ENCODE measurements around the gene POLDIP2. TPM values are rescaled to one million over a fixed set of nuclear protein-coding genes. Genes with fewer than 3 reads are reported as not detected.
A peak's percentile ranks its signal among the peaks of the same experiment; 100 is the strongest.
"Not testable (repeated sequence)": the region's sequence is repeated elsewhere in the genome, so short reads cannot be mapped to it uniquely, and the experiment has no call there.

The POLDIP2 gene
- total RNA-seq, 1 donor from 2014 or later: 93.2 TPM

DNA sequence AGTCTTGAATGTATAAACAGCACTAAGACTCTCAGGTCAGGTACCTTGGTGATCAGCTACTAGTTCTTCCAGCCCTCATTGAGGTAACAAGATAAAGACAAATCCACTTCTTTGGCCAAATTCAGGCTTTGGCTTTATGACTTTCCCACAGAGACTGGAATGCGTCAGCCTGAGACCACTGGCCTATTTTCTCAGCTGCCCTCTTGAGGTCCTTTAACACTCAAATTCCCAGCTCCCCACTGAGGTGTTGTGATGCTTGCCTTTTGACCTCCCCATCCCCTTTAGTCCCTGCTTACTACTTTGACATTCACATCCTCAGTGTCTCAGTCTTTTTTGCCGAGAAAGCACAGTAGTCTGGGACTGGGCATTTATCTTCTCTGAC is 11.1 kb downstream of the POLDIP2 start:
- H3K27me3 Mint-ChIP-seq (ENCODE audit: low read depth): no peaks in the 10 kb centered on the region
- intact Hi-C loops (cut with micrococcal nuclease): no loop called here
- peaks cover 77% of the 10 kb centered on the region for H3K36me3 Mint-ChIP-seq (ENCODE audit: low read depth)
- H3K4me3 Mint-ChIP-seq (ENCODE audit: low read depth): no peak overlapping the region
- no peak overlapping the region for H3K27ac Mint-ChIP-seq
- H3K9me3 Mint-ChIP-seq: no peaks in the 10 kb centered on the region
- DNase-seq (ENCODE audit: low spot score): no peak
- H3K4me1 Mint-ChIP-seq (ENCODE audit: low read depth): no peaks in the 10 kb centered on the region

- no peak overlapping the region for H3K27ac Mint-ChIP-seq
- no peak for DNase-seq (ENCODE audit: low spot score)
- H3K4me1 Mint-ChIP-seq (ENCODE audit: low read depth): no peaks in the 10 kb centered on the region
- H3K4me3 Mint-ChIP-seq (ENCODE audit: low read depth): no peak overlapping the region
- H3K36me3 Mint-ChIP-seq (ENCODE audit: low read depth): peaks cover 77% of the 10 kb centered on the region
- intact Hi-C loops (cut with micrococcal nuclease): no loop called here
- H3K27me3 Mint-ChIP-seq (ENCODE audit: low read depth): no peaks in the 10 kb centered on the region
- no peaks in the 10 kb centered on the region for H3K9me3 Mint-ChIP-seq
Measured at GRCh38 chr17:28345419-28346198, 11.7 kb downstream of the POLDIP2 start.

GRCh38 chr17:28344435-28344901 is 12.9 kb downstream of the POLDIP2 start:
- no peak for DNase-seq (ENCODE audit: low spot score)
- intact Hi-C loops (cut with micrococcal nuclease): no loop called here
- Mint-ChIP-seq H3K9me3 (no peaks in the 10 kb centered on the region), H3K4me1 (ENCODE audit: low read depth) (no peaks in the 10 kb centered on the region), H3K36me3 (ENCODE audit: low read depth) (peaks cover 75% of the 10 kb centered on the region), H3K27ac (no peak overlapping the region), H3K27me3 (ENCODE audit: low read depth) (no peaks in the 10 kb centered on the region), H3K4me3 (ENCODE audit: low read depth) (no peak overlapping the region)

GRCh38 chr17:28344011-28344410 is 13.3 kb downstream of the POLDIP2 start:
- no peak overlapping the region for H3K4me3 Mint-ChIP-seq (ENCODE audit: low read depth)
- H3K36me3 Mint-ChIP-seq (ENCODE audit: low read depth): peaks cover 74% of the 10 kb centered on the region
- no peaks in the 10 kb centered on the region for H3K27me3 Mint-ChIP-seq (ENCODE audit: low read depth)
- intact Hi-C loops (cut with micrococcal nuclease): no loop called here
- no peaks in the 10 kb centered on the region for H3K9me3 Mint-ChIP-seq
- no peak overlapping the region for H3K27ac Mint-ChIP-seq
- no peaks in the 10 kb centered on the region for H3K4me1 Mint-ChIP-seq (ENCODE audit: low read depth)
- DNase-seq (ENCODE audit: low spot score): no peak

- peaks cover under 1% of the 10 kb centered on the region for H3K4me1 Mint-ChIP-seq (ENCODE audit: low read depth)
- no peaks in the 10 kb centered on the region for H3K9me3 Mint-ChIP-seq
- no peak overlapping the region for H3K4me3 Mint-ChIP-seq (ENCODE audit: low read depth)
- no peak for DNase-seq (ENCODE audit: low spot score)
- no peak overlapping the region for H3K27ac Mint-ChIP-seq
- H3K27me3 Mint-ChIP-seq (ENCODE audit: low read depth): no peaks in the 10 kb centered on the region
- H3K36me3 Mint-ChIP-seq (ENCODE audit: low read depth): peaks cover 69% of the 10 kb centered on the region
- intact Hi-C loops (cut with micrococcal nuclease): no loop called here
Measured at GRCh38 chr17:28343491-28343932, 13.8 kb downstream of the POLDIP2 start.

- H3K4me1 Mint-ChIP-seq (ENCODE audit: low read depth): peaks cover 6% of the 10 kb centered on the region
- no peak for DNase-seq (ENCODE audit: low spot score)
- no peaks in the 10 kb centered on the region for H3K27me3 Mint-ChIP-seq (ENCODE audit: low read depth)
- peaks cover 60% of the 10 kb centered on the region for H3K36me3 Mint-ChIP-seq (ENCODE audit: low read depth)
- H3K4me3 Mint-ChIP-seq (ENCODE audit: low read depth): no peak overlapping the region
- intact Hi-C loops (cut with micrococcal nuclease): no loop called here
- no peaks in the 10 kb centered on the region for H3K9me3 Mint-ChIP-seq
- no peak overlapping the region for H3K27ac Mint-ChIP-seq
Measured at GRCh38 chr17:28342313-28342712, 15.0 kb downstream of the POLDIP2 start.

- Mint-ChIP-seq H3K4me1 (ENCODE audit: low read depth) (peaks cover 14% of the 10 kb centered on the region), H3K36me3 (ENCODE audit: low read depth) (peaks cover 52% of the 10 kb centered on the region), H3K27ac (no peak overlapping the region), H3K27me3 (ENCODE audit: low read depth) (no peaks in the 10 kb centered on the region), H3K9me3 (no peaks in the 10 kb centered on the region), H3K4me3 (ENCODE audit: low read depth) (no peak overlapping the region)
- no peak for DNase-seq (ENCODE audit: low spot score)
- intact Hi-C loops (cut with micrococcal nuclease): no loop called here
Measured at GRCh38 chr17:28341516-28341915, 15.8 kb downstream of the POLDIP2 start.

DNA sequence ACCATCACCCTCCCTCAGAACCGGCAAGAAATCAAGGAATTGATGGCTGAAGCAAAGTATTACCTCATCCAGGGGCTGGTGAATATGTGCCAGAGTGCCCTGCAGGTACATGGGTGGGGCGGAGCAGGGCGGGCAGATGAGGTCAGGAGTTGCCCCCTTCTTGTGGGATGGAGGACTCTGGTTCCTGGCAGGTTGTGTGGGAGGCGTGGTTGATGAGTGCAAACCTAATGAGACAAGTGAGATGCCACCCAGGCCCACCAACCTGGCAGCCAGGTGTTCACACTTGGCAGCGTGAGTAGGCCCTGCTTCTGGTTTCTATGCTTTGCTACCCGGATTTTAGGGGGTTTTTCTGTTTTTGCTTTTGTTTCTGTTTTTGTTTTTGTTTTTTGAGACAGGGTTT is 17.0 kb downstream of the POLDIP2 start:
- DNase-seq (ENCODE audit: low spot score): no peak
- intact Hi-C loops (cut with micrococcal nuclease): no loop called here
- Mint-ChIP-seq H3K4me3 (ENCODE audit: low read depth) (no peak overlapping the region), H3K27me3 (ENCODE audit: low read depth) (no peaks in the 10 kb centered on the region), H3K27ac (no peak overlapping the region), H3K4me1 (ENCODE audit: low read depth) (peaks cover 15% of the 10 kb centered on the region), H3K36me3 (ENCODE audit: low read depth) (peaks cover 41% of the 10 kb centered on the region), H3K9me3 (no peaks in the 10 kb centered on the region)

GRCh38 chr17:28339431-28339830 is 17.9 kb downstream of the POLDIP2 start:
- Mint-ChIP-seq H3K9me3 (no peaks in the 10 kb centered on the region), H3K27me3 (ENCODE audit: low read depth) (no peaks in the 10 kb centered on the region), H3K4me1 (ENCODE audit: low read depth) (peaks cover 21% of the 10 kb centered on the region), H3K36me3 (ENCODE audit: low read depth) (peaks cover 36% of the 10 kb centered on the region), H3K4me3 (ENCODE audit: low read depth) (no peak overlapping the region), H3K27ac (no peak overlapping the region)
- intact Hi-C loops (cut with micrococcal nuclease): loop anchor here (10.0 kb wide), 1 partner anchor 295 kb away; the partner anchor contains the start of gene NLK
- no peak for DNase-seq (ENCODE audit: low spot score)

DNA sequence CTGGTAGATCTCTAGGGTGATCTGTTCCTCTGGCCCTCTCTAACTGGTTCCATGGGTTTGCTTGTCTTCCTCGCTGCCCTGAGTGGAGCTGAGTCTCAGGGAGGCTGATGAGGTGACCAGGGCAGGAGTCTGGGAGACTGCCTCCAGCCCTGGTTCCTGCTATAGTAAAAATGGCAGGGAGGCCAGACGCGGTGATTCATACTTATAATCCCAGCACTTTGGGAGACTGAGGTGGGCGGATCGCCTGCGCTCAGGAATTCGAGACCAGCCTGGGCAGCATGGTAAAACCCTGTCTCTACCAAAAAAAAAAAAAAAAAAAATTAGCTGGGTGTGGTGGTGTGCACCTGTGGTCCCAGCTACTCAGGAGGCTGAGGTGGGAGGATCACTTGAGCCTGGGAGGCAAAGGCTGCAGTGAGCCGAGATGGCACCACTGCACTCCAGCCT is 18.5 kb downstream of the POLDIP2 start:
- intact Hi-C loops (cut with micrococcal nuclease): loop anchor here (10.0 kb wide), 1 partner anchor 294 kb away; the partner anchor contains the start of gene NLK
- not testable (repeated sequence) for H3K9me3 Mint-ChIP-seq; H3K27ac Mint-ChIP-seq; H3K4me3 Mint-ChIP-seq (ENCODE audit: low read depth); DNase-seq (ENCODE audit: low spot score); H3K27me3 Mint-ChIP-seq (ENCODE audit: low read depth)
- Mint-ChIP-seq H3K4me1 (ENCODE audit: low read depth) (peaks cover 28% of the 10 kb centered on the region), H3K36me3 (ENCODE audit: low read depth) (peaks cover 30% of the 10 kb centered on the region)

GRCh38 chr17:28338056-28338768 is 19.1 kb downstream of the POLDIP2 start:
- Mint-ChIP-seq H3K36me3 (ENCODE audit: low read depth) (peaks cover 30% of the 10 kb centered on the region), H3K27me3 (ENCODE audit: low read depth) (no peaks in the 10 kb centered on the region), H3K4me3 (ENCODE audit: low read depth) (no peak overlapping the region), H3K9me3 (no peaks in the 10 kb centered on the region), H3K4me1 (ENCODE audit: low read depth) (peaks cover 29% of the 10 kb centered on the region), H3K27ac (no peak overlapping the region)
- no peak for DNase-seq (ENCODE audit: low spot score)
- intact Hi-C loops (cut with micrococcal nuclease): loop anchor here (10.0 kb wide), 1 partner anchor 293 kb away; the partner anchor contains the start of gene NLK

GRCh38 chr17:28335959-28336871 is 21.1 kb downstream of the POLDIP2 start:
- Mint-ChIP-seq H3K27ac (peak overlapping the region; percentile 89), H3K27me3 (ENCODE audit: low read depth) (no peaks in the 10 kb centered on the region), H3K36me3 (ENCODE audit: low read depth) (peaks cover 13% of the 10 kb centered on the region), H3K4me1 (ENCODE audit: low read depth) (peaks cover 29% of the 10 kb centered on the region), H3K4me3 (ENCODE audit: low read depth) (peak overlapping the region; percentile 97), H3K9me3 (no peaks in the 10 kb centered on the region)
- no peak for DNase-seq (ENCODE audit: low spot score)
- intact Hi-C loops (cut with micrococcal nuclease): loop anchor here (1.0 to 10.0 kb wide), 4 partner anchors 17 to 291 kb away; partner anchors contain the start of genes NLK, POLDIP2, SARM1 and TMEM97
